ENCODE data around the gene CR1. TPM values are rescaled to one million over a fixed set of nuclear protein-coding genes. Genes with fewer than 3 reads are reported as not detected.

Gene CR1
- 29.1 TPM for total RNA-seq

DNA sequence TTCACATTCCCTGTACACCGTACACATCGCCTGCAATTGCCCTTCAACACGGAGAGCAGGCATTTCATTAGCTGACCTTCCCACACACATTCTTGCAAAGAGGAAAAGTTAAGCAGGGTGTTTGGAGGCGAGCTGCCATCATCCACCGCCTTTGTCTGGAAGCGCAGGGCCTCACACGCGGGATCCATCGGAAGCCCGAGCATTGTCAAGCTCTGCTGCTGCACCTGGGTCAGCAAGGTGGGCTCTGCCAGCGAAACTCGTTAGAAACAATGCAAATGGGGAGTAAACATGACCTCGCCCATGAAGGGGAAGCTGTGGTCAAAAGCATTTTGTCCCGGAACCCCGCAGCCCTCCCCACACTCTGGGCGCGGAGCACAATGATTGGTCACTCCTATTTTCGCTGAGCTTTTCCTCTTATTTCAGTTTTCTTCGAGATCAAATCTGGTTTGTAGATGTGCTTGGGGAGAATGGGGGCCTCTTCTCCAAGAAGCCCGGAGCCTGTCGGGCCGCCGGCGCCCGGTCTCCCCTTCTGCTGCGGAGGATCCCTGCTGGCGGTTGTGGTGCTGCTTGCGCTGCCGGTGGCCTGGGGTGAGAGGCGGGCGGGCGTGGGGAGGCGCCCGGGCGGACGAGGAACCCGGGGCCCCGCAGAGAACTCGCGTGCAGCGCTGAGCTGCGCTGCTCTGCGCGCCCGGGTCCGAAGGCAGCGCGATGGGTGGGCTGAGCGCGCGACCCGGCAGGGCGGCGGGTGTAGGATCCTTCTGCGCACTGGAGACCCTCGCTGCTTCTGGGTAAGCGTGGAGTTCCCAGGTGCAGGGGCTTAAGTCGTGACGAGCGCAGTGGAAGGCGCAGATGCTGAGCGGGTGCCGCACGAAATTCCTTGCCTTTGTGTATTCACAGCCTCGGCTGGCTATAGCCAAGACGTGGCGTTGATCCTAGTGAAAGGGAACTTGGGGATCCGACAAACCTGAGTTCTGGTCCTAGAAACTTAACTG, at the start of gene CR1:
CR1 (plus strand) TSS at position 357 of the 992 bp plus-strand sequence; CDS start at position 468, 111 bp downstream.
- H3K9me3 ChIP-seq (ENCODE audit: low read depth, low read length) = no peaks in the 10 kb centered on the region
- peak within 1 kb of the TSS; percentile 52 for H3K4me3 ChIP-seq (ENCODE audit: low read length)
- no peaks in the 10 kb centered on the region for H3K27me3 ChIP-seq (ENCODE audit: insufficient read depth, low read length)
- peaks cover 36% of the 10 kb centered on the region for H3K4me1 ChIP-seq (ENCODE audit: insufficient read depth, low read length)

DNA sequence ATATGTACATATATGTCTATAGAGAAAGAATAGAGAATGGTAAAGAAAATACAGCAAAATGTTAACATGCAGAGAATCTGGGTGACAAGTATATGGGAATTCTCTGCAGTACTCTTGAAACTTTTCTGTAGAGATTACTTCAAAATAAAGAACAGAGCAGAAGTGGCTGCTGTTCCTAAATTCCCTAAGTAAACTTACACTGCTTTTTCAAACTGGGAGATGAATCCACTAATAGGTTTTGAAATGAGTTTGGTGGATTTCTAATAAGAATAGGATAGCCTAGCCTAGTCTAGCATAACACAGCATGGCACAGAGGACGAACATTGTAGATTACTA, 42.3 kb upstream of the CR1 start:
- peaks cover 22% of the 10 kb centered on the region for H3K4me1 ChIP-seq (ENCODE audit: insufficient read depth, low read length)
- peaks cover 64% of the 10 kb centered on the region for H3K27me3 ChIP-seq (ENCODE audit: insufficient read depth, low read length)
- no peak overlapping the region for H3K4me3 ChIP-seq (ENCODE audit: low read length)
- H3K9me3 ChIP-seq (ENCODE audit: low read depth, low read length) = no peaks in the 10 kb centered on the region

DNA sequence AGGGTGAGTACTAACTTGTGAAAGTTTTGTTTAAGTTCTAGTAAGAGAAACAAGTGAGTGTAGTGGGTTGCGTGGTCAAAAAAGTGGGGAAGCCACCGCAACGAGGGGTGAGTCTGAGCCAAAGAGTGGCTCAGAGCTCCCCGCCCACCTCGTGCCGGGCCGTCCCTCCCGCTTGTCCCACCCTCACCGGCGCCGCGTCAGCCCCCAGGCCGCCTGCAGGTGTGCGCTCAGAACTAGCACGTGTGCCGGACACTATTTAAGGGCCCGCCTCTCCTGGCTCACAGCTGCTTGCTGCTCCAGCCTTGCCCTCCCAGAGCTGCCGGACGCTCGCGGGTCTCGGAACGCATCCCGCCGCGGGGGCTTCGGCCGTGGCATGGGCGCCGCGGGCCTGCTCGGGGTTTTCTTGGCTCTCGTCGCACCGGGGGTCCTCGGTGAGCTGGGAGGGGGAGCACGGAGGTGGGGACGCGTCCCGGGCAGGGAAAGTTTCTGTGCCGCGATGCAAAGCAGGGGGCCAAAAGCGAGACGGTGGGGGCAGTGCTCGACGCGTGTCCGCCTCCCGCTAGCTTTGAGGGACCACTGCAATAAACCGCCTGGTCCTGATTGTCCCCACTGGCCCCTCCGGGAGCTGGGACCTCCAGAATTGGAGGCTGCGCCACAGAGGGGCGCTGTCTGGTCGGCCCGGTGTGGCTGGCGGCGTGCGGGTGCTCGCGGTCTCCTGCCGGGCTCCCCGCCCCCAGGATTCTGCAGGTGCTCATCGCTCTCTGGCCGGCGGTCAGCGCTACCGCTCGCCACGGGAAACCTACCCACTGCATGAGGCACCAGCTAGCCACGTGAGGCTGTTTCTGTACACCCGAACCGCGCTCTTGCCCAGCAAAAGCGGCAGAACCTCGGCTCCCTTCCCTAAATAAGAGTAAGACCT, 41.7 kb upstream of the CR1 start, which contains the start of gene CR2:
CR2 (plus strand) TSS at position 283 of the 919 bp plus-strand sequence; CDS start at position 374, 91 bp downstream.
- H3K27me3 ChIP-seq (ENCODE audit: insufficient read depth, low read length) = peaks cover 64% of the 10 kb centered on the region
- peaks cover 22% of the 10 kb centered on the region for H3K4me1 ChIP-seq (ENCODE audit: insufficient read depth, low read length)
- peak within 1 kb of the TSS; percentile 39 for H3K4me3 ChIP-seq (ENCODE audit: low read length)

DNA sequence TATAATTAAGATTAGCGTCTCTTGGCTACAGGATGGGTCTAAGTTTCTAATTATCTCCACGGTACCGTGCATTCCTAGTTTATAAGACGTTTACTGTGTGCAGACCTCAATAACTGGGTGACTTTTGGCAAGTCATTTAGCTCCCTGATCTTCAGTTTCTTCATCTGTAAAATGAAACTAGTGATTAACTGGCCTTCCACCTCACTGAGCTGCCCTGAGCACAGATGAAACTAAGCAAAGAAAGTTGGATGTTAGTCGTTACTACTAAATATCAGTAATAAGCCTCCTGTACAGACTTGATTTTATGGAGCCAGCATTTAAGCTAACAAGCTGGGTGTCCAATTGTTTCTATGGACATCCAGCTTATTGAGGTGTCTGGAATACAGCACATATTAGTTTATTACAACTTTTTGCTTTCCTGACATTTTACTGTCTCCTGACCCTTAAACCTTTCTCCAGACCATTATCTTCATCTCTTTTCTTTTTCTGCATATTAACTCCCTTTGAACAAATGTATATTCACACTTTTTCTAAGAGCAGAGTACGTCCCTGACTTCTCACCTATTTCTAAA, 40.7 kb upstream of the CR1 start:
- no peak overlapping the region for H3K4me3 ChIP-seq (ENCODE audit: low read length)
- H3K4me1 ChIP-seq (ENCODE audit: insufficient read depth, low read length) = peaks cover 27% of the 10 kb centered on the region
- no peaks in the 10 kb centered on the region for H3K9me3 ChIP-seq (ENCODE audit: low read depth, low read length)
- H3K27me3 ChIP-seq (ENCODE audit: insufficient read depth, low read length) = peaks cover 64% of the 10 kb centered on the region

More for the DNA sequence above, 41.7 kb upstream of the CR1 start, which contains the start of gene CR2:
- no peaks in the 10 kb centered on the region for H3K9me3 ChIP-seq (ENCODE audit: low read depth, low read length)

DNA sequence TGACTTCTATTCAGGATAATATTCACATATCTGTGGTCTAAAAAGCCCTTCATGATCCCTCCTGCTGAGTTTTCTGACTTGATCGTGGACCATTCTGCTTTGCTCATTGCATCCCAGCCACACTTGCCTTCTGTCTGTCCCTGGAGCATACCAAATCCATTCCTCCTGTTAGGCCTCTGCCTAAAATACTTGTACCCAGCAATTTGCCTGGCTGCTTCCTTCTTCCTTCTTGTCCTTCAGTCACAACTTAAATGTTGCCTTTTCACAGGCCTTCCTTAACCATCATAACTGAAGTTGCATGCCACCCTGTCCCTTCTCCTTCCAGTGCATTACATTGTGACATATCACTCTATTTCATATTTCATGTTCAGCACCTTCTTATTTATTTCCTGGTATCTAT, 37.5 kb upstream of the CR1 start:
- no peak overlapping the region for H3K4me3 ChIP-seq (ENCODE audit: low read length)
- H3K9me3 ChIP-seq (ENCODE audit: low read depth, low read length) = no peaks in the 10 kb centered on the region
- H3K27me3 ChIP-seq (ENCODE audit: insufficient read depth, low read length) = peaks cover 37% of the 10 kb centered on the region
- peaks cover 27% of the 10 kb centered on the region for H3K4me1 ChIP-seq (ENCODE audit: insufficient read depth, low read length)

DNA sequence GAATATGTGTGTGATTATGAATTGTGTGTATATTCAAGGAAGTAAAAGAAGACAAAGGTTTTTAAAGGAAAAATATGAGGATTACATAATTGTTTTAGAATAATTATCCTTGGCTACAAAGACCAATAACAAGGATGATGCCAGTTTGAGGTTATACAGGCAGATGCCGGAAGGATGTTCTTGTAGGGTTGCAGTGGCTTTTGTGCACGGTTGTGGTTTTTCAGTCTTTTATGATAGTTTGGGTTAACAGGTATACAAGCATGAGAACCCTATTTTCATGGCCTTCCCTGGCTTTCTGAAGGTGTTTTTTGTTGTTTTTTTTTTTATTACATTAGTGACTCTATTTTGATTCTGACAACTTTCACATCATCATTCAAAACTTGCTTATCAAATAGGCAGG, 36.9 kb upstream of the CR1 start:
- Histone ChIP-seq H3K27me3 (ENCODE audit: insufficient read depth, low read length) (peaks cover 31% of the 10 kb centered on the region), H3K4me3 (ENCODE audit: low read length) (no peak overlapping the region), H3K9me3 (ENCODE audit: low read depth, low read length) (no peaks in the 10 kb centered on the region), H3K4me1 (ENCODE audit: insufficient read depth, low read length) (peaks cover 24% of the 10 kb centered on the region)

DNA sequence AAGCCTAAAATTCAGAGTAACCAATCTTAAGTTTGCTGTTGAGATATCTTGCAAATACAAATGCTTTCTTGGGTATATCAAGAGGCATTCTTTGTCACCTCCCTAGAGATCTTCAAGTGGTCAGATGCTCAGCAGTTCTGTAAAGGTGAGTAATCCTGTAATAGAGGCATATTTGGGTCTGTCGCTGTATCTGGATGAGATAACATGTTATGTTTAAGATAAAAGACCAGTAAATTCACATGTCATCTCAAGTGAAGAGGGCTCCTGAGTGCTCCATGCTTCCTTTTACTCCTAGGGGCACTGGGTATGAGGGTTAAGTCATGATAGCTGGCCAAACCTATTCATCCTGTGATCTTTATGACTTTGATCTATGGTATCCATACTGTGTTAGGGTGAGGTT, 34.3 kb upstream of the CR1 start:
- Histone ChIP-seq H3K4me1 (ENCODE audit: insufficient read depth, low read length) (peaks cover 10% of the 10 kb centered on the region), H3K9me3 (ENCODE audit: low read depth, low read length) (no peaks in the 10 kb centered on the region)

DNA sequence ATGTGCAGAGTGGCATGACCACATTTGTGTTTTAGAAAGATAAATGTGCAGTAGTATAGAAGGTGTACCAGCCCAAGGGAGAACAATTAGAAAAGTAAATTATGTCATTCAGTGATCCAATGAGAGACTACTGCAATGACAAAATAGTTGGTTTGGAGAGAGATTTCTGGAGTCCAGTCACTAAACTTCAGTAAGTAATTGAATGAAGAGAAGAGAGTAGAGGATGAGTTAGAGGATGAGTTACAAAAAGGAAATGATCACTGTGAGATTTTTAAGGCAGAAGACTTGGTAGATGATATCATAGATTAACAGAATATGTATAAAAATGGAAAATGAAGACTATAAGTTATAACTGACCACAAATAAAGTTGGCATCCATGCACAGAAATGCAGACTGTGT, 33.4 kb upstream of the CR1 start:
- no peak overlapping the region for H3K4me3 ChIP-seq (ENCODE audit: low read length)
- no peaks in the 10 kb centered on the region for H3K27me3 ChIP-seq (ENCODE audit: insufficient read depth, low read length)
- peaks cover 10% of the 10 kb centered on the region for H3K4me1 ChIP-seq (ENCODE audit: insufficient read depth, low read length)
- no peaks in the 10 kb centered on the region for H3K9me3 ChIP-seq (ENCODE audit: low read depth, low read length)

More for the DNA sequence above, 34.3 kb upstream of the CR1 start:
- Histone ChIP-seq H3K27me3 (ENCODE audit: insufficient read depth, low read length) (peaks cover 6% of the 10 kb centered on the region), H3K4me3 (ENCODE audit: low read length) (no peak overlapping the region)

DNA sequence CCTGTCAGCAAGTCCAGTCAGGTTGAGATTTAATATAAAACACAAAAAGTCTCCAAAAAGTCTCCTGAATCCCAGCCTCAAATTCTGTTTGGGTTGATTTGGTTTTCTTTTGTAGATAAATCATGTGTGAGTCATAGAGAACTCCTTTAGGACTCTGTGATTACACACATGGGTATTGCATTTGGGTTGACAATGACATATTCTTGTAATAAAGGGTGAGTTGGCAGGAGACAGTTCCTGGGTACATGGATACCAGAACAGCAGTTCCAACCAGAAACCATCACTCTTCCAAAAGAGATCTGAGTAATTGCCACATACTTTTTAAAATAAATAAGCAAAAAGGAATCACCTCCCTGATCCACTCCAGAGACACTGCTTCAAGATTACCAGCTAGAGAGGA, 32.9 kb upstream of the CR1 start:
- H3K4me3 ChIP-seq (ENCODE audit: low read length) = no peak overlapping the region
- peaks cover 9% of the 10 kb centered on the region for H3K4me1 ChIP-seq (ENCODE audit: insufficient read depth, low read length)
- no peaks in the 10 kb centered on the region for H3K9me3 ChIP-seq (ENCODE audit: low read depth, low read length)
- H3K27me3 ChIP-seq (ENCODE audit: insufficient read depth, low read length) = no peaks in the 10 kb centered on the region

DNA sequence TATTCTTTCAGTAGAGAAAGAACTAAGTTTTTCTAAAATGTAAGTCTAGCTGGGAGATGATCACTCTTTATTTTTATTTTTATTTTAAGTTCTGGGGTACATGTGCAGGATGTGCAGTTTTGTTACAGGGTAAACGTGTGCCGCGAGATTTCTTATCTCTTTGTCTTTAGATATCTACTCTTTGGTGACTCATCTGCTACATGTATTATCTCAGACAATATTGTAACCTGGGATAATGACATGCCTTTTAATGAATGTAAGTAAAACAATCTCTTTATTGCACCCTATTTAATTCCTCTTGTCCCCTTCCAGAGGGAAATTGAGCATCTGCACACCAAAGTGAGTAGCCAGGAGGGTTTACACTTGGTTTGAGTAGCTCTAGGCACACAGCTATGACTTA, 32.4 kb upstream of the CR1 start:
- no peaks in the 10 kb centered on the region for H3K9me3 ChIP-seq (ENCODE audit: low read depth, low read length)
- no peak overlapping the region for H3K4me3 ChIP-seq (ENCODE audit: low read length)
- H3K27me3 ChIP-seq (ENCODE audit: insufficient read depth, low read length) = no peaks in the 10 kb centered on the region
- H3K4me1 ChIP-seq (ENCODE audit: insufficient read depth, low read length) = peaks cover 4% of the 10 kb centered on the region

DNA sequence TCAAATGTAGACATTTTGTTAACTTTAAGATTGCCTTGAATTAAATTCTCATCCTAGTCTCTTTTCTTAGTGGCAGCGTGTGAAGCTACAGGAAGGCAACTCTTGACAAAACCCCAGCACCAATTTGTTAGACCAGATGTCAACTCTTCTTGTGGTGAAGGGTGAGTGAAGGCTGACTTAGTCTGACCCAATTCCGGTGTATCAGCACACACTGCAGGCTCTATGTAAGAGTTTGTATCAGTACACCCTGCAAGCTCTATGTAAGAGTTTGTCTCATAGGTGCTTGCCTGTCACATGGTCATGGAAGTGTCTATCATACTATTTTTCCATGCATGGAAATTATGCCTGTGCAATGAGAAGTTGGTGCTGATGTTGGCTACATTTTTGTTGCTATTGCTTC, 25.0 kb upstream of the CR1 start:
- peaks cover 3% of the 10 kb centered on the region for H3K27me3 ChIP-seq (ENCODE audit: insufficient read depth, low read length)
- no peaks in the 10 kb centered on the region for H3K4me1 ChIP-seq (ENCODE audit: insufficient read depth, low read length)
- no peak overlapping the region for H3K4me3 ChIP-seq (ENCODE audit: low read length)
- no peaks in the 10 kb centered on the region for H3K9me3 ChIP-seq (ENCODE audit: low read depth, low read length)

DNA sequence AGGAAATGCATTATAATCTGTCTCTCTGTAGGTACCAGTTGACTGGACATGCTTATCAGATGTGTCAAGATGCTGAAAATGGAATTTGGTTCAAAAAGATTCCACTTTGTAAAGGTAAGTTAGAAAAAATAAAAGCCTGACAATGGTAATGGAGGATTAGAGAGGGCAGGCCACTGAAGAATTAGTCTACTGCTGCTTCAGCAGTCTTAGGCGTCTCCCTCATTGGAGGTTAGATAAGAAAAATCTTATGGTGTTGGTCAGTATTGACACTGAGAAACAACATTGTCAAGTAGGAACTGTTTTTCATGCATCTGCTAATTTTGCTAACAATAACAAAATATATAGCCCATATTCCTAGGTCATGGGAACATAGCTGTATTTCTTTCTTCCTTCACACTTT, 21.7 kb upstream of the CR1 start:
- Histone ChIP-seq H3K4me1 (ENCODE audit: insufficient read depth, low read length) (no peaks in the 10 kb centered on the region), H3K9me3 (ENCODE audit: low read depth, low read length) (no peaks in the 10 kb centered on the region), H3K4me3 (ENCODE audit: low read length) (no peak overlapping the region), H3K27me3 (ENCODE audit: insufficient read depth, low read length) (peaks cover 3% of the 10 kb centered on the region)

DNA sequence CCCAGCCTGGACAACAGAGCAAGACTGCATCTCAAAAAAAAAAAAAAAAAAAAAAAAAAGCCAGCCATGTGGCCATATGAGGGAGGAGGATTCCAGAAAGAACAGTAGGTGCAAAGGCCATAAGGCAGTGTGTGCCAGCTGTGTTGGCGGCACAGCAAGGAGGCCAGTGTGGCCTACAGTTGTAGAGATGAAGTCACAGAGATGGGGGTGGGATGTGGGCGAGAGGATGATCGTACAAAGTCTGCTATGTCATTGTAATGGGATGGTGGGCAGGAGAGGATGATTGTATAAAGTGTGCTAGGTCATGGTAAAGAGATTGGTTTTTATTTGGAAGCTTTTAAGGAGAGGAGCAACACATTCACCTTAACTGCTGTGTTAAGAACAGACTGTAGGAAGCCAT, 9.8 kb upstream of the CR1 start:
- no peaks in the 10 kb centered on the region for H3K27me3 ChIP-seq (ENCODE audit: insufficient read depth, low read length)
- no peaks in the 10 kb centered on the region for H3K4me1 ChIP-seq (ENCODE audit: insufficient read depth, low read length)
- no peaks in the 10 kb centered on the region for H3K9me3 ChIP-seq (ENCODE audit: low read depth, low read length)
- no peak overlapping the region for H3K4me3 ChIP-seq (ENCODE audit: low read length)

DNA sequence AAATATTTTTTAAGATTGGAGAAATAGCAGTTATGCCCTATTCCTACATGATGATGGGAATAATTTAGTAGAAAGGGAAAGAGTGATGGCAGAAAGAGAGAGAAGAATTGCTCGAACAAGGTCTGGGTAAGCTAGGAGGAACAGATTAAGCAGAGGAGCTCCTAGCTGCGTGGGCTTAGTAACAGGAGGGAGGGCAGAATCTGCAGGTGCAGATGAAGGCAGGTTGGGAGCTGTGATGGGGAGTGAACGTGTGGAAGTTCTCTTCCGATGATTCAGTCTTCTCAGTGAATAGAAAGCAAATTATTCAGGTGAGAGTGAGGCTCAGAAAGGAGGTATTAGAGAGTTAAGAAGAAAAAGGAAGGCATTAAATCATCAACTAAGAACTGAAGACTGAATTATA, 8.3 kb upstream of the CR1 start:
- Histone ChIP-seq H3K4me1 (ENCODE audit: insufficient read depth, low read length) (no peaks in the 10 kb centered on the region), H3K27me3 (ENCODE audit: insufficient read depth, low read length) (no peaks in the 10 kb centered on the region), H3K9me3 (ENCODE audit: low read depth, low read length) (no peaks in the 10 kb centered on the region), H3K4me3 (ENCODE audit: low read length) (no peak overlapping the region)

DNA sequence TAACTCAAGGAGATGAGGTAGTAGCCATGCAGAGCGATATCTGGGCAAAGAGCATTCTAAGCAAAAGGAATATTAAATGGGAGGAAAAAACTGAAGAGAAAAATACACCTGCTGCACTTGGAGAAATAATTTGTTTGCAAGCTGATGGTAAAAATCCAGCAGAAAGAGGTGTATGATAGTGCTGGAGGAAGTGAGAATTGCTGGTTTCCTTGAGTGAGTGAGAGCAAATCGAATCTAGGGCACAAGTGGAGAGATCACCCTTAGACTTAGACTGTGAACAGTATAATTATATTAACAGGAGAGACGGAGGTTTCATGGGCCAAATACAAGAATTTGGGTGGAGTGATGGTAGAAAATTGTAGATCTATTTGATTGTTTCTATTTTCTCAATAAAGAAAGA, 2.7 kb upstream of the CR1 start:
- no peaks in the 10 kb centered on the region for H3K9me3 ChIP-seq (ENCODE audit: low read depth, low read length)
- peaks cover 26% of the 10 kb centered on the region for H3K4me1 ChIP-seq (ENCODE audit: insufficient read depth, low read length)
- H3K4me3 ChIP-seq (ENCODE audit: low read length) = no peak overlapping the region
- H3K27me3 ChIP-seq (ENCODE audit: insufficient read depth, low read length) = no peaks in the 10 kb centered on the region
